NT2/D1 (cell line): ENCODE data around the gene CAMTA2.

Experiments
- YY1 ChIP-seq: IDR thresholded peaks from 2 replicates; pipeline ENCODE4 v1.6.1; 2011; ENCODE audit not compliant: insufficient read length, insufficient read depth
- ZNF274 ChIP-seq: IDR thresholded peaks from 2 replicates; pipeline ENCODE4 v1.6.1; 2011; ENCODE audit warnings: mild to moderate bottlenecking, low read depth, low read length

DNA sequence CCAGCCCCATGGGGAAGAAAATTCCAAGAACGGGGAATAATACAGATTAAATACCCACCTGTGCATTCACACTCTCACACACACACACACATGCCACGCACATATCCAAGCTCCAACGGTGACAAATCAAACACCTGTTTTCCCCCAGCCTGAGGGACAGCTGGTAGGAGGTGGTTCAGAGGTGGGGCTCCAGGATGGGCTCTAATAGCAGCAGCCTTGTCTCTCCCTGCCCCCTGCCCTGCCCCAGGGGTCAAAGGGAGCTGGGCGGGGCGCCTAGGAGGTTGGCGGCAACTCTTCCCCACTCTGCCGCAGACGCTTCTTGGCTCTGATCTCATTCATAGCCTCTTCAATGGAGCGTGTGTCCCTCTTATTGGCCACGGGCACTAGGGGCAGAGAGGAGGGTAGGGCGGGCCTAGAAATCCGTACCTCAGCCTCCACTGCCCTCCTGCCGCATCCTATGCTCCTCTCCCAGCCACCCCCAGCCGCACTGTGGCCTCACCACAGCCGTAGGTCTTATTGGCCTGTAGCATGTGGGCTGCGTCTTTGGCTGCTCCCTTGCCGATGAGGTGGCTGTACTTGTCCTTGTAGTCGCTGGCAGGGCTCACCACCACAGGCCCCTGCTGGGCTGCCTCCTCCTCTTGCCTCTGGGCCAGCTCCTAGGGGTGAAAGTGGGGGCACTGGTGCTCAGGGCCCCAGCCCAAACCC is 28.1 kb downstream of the CAMTA2 start:
- no peak for TF ChIP-seq YY1
- TF ChIP-seq ZNF274, result no peak
